COLO668 (cell line): ENCODE measurements around the gene IFRD2.
A peak's percentile ranks its signal among the peaks of the same experiment; 100 is the strongest.
"Not testable (repeated sequence)": the region's sequence is repeated elsewhere in the genome, so short reads cannot be mapped to it uniquely, and the experiment has no call there.

Experiments used
- DNase-seq: peaks from one replicate; lab custom pipeline; 2025; ENCODE audit not compliant: unreplicated experiment; lab: John Stamatoyannopoulos, UW

The IFRD2 gene

DNA sequence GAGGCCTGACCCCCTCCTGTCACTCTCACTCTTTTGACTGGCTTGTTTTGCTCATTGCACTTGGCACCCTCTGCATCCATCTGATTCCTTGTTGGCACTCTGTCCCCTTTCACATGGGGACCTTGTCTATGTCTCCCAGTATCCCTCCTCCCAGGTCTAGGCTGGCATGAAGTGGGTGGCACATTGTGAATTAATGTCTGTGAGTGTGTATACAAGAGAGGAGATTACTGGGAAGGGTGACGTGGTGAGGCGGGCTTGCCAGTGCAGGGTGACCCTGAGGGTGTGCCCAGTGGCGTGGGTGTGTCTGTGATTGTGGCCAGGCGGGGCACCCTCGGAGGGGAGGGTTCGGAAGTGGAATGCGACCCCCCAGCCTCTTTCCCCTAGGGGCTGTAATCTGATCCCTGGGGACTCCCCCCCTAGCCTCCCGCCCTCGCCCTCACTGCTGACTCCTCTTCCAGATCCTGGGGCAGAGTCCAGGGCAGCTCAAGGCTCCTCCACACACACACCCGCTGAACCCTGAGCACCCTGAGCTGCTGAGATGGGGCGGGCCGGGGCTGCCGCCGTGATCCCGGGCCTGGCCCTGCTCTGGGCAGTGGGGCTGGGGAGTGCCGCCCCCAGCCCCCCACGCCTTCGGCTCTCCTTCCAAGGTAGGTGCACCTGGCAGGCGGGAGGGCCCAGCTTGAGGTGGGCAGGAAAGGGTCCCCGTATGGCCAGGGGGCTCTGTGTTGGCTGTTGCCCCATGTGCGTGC, 23.4 kb downstream of the IFRD2 start, which contains the start of gene SEMA3B:
Gene SEMA3B (plus strand): TSS at position 445 of the 749 bp plus-strand sequence. CDS start 94 bp downstream, at position 539.
- no peak for DNase-seq

GRCh38 chr3:50268276-50268675, 24.0 kb downstream of the IFRD2 start:
- no peak for DNase-seq

DNA sequence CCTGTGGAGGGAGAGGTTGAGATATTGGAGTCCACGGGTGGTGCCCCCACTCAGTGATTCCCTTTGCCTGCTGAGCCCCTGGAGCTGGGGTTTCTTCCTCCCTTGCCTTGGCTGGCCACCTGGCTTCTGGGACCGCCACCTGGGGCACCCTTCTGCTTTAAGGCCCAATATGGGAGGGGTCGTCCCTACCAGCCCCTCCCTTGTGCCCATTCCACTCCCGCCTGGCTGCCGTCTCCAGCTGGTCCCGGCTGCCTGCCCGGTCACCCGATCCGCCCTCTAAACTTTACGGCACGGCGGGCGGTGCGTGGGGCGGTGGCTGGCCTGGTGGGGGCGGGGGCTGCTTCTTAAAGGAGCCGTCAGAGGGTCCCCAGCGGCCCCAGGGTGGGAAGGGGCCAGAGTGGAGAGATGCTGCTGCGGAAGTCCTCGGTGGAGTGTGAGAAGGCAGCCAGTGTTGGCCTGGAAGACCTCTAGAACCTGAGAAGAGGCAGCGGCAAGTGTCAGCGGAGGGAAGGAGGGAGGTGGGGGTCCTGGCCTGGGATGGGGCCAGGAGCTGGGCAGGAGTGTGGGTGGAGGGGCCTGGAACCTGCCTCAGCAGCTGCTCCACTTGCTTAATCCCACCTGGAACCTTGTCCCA, 24.8 kb downstream of the IFRD2 start:
- DNase-seq: no peak

DNA sequence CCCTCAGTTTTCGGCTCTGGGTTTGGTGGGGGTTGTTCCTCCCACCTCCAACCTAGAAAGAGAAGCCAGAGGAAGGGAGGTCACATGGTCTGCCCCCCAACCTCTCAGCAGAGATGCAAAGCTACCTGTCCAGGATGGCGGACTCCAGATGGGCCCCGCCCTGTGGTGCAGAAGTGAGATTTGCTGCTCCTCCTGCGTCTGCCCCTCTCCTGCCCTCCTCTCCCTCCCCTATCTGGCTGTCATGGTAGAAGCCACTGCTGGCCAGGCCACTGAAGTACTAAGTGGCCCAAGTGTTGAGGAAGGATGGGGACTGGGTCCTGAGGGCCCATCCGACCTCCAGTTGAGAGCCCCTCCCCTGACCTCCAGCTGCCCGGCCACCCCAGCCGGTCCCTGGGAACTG, 25.4 kb downstream of the IFRD2 start:
- DNase-seq: no peak

GRCh38 chr3:50266017-50266416, 26.2 kb downstream of the IFRD2 start:
- DNase-seq: no peak

DNA sequence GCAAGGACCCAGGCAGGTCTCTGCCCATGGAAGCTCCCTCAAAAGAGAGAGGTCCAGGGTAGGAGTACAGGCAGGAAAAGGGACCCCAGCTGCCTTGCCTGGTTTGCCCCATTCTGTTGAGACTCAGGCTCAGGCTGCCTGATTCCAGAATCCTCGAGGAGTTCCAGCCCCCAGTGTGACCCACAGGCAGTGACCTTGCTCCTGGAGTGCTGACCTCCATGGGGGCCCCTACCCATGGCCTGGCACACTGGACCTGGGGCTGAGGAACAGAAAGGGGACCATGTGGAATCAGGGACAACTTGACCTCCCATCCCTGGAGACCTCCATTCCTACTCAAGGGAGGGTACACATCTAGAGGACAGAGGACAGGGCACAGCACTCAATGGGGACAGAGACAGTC, 26.7 kb downstream of the IFRD2 start:
- DNase-seq: no peak

GRCh38 chr3:50264964-50265485, 27.2 kb downstream of the IFRD2 start:
- no peak for DNase-seq

DNA sequence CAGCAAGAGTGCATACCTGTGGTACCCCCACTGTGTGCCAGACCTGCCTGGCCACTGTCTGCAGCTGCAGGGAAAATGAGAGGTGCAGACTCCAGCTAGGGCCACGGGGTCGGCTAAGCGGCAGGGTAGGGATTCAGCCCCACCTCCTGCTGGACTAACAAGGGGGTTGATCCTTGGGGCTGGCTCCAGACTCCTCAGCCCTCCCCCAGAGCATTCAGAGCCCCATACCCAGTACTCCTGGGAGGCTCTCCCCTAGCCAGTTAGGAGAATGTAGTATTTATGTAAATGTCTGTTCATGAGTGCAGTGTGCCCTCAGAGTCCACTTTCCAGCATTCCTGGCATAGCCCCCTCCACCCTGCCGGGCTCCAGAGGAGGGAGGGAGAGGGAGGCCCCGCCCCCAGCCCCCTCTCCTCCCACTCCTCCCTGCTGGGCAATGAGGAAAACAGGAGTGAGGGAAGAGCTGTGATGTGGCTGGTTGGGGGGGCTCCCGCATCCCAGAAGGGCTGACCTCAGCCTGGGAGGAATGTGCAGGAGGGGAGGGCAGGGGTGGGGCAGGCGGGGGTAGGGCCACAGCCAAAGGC, 27.8 kb downstream of the IFRD2 start:
- DNase-seq: no peak

DNA sequence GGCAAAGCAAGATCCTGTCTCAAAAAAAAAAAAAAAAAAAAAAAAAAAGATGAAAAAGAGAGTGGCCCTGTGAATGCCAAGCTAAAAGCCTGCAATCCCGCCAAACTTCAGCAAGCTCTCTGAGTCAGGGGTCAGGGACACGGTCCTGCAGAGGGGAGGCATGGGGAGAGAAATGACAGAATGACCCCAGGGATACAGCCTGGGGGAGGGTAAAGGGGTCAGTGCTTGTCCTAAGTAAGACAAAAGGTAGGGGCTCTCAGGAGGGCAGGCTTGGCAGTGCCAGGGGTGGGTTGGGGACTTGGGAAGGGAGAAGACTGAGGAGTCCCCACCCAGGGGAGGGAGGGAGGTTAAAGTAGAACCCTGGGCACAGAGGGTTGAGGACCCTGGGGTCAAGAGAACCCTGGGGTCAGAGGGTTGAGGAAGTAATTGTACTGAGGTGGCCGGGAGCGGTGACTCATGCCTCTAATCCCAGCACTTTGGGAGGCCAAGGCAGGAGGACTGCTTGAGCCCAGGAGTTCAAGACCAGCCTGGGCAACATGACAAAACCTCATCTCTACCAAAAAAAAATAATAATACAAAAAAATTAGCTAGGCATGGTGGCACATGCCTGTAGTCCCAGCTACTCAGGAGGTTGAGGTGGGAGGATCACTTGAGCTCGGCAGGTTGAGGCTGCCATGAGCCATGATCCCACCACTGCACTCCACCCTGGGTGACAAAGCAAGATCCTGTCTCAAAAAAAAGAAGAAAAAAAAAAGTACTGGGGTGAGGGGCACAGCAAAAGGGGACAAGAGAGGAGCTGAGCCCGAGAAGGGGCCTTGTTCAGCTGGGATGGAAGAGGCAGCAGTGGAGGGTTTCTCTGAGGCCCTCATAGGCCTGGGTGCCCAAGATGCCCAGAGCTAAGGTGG, 28.5 kb downstream of the IFRD2 start:
- DNase-seq: no peak

DNA sequence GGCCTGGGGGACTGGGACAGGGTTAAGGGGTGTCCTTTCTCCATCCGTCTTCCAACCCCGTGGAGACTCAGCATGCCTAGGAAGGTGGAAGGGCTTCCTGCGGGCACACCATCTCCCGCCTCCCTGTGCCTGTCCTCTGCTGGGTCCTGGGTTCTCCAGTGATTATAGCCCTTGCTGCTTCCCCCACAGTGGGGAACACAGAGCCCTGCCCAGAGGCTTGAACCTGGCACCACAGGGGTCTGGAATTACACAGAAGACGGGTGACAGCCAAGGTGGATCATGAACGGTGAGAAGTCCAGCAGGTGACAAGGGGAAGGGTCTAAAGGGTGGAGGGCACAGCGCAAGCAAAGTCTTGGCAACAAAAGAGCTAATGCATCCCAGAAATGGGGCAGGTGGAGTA, 29.5 kb downstream of the IFRD2 start:
- DNase-seq: no peak

GRCh38 chr3:50262200-50262599, 30.0 kb downstream of the IFRD2 start:
- DNase-seq: not testable (repeated sequence)

DNA sequence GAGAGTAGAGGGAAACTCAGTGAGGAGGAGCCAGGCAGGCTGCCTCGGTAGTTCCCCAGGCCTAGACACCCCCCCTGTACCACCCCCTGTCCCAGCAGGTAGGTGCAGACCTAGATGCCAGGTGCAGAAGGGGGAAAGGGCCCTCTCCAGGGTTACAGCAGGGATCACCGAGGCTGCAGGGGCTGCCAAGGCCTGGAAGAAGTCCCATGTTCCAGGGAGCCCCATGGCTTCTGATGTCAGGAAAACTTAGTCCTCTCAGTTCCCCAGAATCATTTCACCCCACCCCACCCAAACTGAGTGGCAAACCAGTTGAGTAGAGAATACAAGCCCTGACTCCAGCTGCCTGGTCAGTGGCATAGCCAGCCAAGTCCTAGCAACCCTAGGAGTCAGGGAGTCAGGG, 30.7 kb downstream of the IFRD2 start:
- no peak for DNase-seq

GRCh38 chr3:50260942-50261441, 31.2 kb downstream of the IFRD2 start:
- DNase-seq: no peak

- peak; percentile 84 for DNase-seq
These were observed 31.9 kb downstream of the IFRD2 start for GRCh38 chr3:50260027-50260941.

DNA sequence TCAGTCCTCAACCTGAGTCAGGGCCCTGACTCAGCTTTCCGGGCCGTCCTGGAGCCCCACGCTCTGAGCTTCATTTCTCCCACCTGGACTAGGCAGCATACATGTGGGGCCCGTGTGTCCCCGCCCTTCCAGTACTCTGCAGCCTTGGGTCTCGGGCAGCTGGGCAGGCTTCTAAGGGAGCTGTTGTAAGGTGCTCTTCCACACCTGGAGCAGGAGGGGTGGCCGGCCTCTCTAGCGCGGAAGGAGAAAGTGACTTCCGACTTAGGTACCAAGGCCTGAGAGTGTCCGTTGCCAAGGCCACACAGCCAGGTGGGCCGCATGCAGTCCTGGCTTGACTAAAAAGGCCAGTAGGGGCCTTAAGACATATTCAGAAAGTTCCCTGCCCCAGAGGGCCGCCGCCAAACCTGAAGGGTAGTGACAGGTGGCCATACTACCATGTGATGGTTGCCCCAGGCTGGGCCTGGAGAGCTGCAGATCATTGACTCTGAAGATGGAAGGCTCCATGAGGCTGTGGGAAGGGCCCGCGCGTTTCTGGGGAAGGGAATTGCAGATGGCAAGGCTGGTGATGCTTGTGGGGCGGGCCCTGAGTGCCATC, 32.7 kb downstream of the IFRD2 start:
- no peak for DNase-seq

GRCh38 chr3:50258979-50259378, 33.2 kb downstream of the IFRD2 start:
- no peak for DNase-seq

DNA sequence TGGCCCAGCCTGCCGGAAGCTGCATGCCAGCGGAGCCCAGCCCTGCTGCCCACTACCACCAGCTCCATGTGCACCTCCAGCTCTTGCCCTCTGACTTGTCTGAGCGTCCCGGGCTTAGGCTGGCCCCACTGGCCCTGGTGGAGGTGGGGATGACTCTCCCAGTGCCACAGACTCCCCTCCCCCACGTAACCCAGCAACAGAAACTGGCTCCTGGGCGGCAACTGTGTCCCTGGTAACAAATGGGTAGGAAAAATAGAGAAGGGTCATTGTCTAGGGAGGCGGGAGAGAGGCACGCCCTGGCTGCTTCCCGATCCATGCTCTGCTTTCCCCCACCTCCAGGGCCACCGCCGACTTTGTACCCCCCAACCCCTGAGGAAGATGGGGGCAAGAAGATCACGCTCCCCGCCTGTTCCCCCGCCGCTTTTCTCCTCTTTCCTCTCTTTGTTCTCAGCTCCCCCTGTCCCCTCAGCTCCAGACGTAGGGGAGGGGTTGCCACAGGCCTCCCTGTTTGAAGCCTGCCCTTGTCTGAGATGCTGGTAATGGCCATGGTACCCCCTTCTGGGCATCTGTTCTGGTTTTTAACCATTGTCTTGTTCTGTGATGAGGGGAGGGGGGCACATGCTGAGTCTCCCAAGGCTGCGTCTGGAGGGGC, 34.1 kb downstream of the IFRD2 start:
- DNase-seq: peak; percentile 23

- peak; percentile 47 for DNase-seq
These were observed 35.0 kb downstream of the IFRD2 start for GRCh38 chr3:50256978-50257890.
